HG03097 (cell line): ENCODE measurements around the gene PITX3.
"Not testable (repeated sequence)": the region's sequence is repeated elsewhere in the genome, so short reads cannot be mapped to it uniquely, and the experiment has no call there.

ENCODE experiments used
- ATAC-seq: cut with Tn5 transposase; IDR thresholded peaks from one replicate; pipeline ENCODE4 v1.9.1; 2021; ENCODE audit not compliant: unreplicated experiment, low FRiP score

Gene PITX3

DNA sequence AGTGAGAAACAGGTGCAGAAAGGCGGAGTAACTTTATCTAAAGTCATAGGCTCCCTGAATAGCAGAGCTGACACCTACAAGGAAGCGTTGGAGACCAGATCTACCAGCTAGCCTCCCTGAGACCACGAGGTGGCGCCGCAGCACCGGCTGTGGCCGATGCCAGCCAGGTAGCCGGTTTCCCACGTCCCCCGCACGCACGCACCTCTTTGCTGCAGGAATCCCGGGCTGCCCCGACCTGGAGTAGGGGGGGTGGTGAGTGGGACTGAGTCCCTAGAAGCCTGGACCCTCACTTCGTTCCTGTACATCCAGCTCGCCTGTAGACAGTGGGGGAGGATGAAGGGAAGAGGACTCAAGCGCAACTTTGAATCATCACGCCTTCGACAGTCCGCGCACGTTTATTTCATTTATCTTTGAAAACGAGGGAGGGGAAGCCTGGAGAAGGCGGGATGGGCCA lies 11.5 kb downstream of the PITX3 start:
- ATAC-seq, result no peak

DNA sequence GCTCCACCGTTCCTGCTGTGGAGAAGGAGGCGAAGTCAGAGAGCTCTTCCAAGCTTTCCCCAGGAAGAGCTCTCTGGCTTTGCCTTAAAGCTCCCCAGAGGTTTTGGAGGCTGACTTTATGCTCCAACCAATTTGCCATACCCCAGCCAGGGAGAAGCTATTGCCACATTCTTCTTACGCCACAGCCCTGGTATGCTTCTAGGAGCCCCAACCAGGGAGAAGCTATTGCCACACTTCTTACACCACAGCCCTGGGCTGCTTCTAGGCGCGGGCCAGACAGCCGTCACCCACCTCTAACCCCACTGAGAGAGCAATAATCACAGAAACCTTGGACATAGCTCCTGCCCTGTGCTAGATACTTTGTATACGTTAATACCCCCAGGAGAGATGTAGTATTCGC lies 14.3 kb downstream of the PITX3 start:
- no peak for ATAC-seq

- no peak for ATAC-seq
Observed at GRCh38 chr10:102226542-102226870, 14.8 kb downstream of the PITX3 start.

- no peak for ATAC-seq
Observed at GRCh38 chr10:102225646-102226541, 15.4 kb downstream of the PITX3 start, which contains the start of gene ELOVL3. Gene ELOVL3, plus strand, starts transcription at chr10:102226299. Its CDS starts 250 bp downstream, at chr10:102226549.

DNA sequence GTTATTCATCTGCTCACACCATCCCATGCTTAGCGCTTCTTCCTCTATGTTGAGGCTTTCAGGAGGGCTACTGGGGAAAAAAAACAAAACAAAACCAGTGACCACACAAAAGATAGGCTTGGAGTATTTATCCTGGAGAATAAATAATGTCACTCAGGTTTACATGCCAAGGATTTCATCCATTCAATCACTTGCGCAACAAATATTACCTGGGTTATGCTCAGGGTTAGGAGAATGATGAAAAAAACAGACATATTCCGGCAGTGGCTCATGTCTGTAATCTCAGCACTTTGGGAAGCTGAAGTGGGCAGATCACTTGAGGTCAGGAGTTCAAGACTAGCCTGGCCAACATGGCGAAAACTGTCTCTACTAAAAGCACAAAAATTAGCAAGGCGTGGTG lies 18.5 kb downstream of the PITX3 start:
- ATAC-seq, result no peak

GRCh38 chr10:102220612-102221011 lies 20.7 kb downstream of the PITX3 start:
- no peak for ATAC-seq

DNA sequence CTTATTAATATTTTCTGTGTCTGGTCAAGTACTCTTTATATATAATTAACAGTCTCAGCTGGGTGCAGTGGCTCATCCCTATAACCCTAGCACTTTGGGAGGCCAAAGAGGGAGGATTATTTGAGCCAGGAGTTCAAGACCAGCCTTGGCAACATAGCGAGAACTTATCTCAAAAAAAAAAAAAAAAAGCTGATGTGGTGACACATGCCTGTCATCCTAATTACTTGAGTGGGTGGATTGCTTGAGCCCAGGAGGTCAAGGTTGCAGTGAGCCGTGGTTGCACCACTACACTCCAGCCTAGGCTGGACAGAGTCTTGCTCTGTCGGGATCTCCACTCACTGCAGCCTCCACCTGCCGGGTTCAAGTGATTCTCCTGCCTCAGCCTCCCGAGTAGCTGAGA lies 21.9 kb downstream of the PITX3 start:
- no peak for ATAC-seq

DNA sequence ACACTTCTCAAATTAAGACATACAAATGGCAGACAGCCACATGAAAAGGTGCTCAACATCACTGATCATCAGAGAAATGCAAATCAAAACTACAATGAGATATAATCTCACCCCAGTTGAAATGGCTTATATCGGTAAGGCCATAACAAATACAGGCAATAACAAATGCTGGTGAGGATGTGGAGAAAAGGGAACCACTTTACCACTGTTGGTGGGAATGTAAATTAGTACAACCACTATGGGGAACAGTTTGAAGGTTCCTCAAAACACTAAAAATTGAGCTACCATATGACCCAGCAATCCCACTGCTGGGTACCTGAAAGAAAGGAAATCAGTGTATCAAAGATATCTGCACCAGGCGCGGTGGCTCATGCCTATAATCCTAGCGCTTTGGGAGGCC lies 27.7 kb downstream of the PITX3 start:
- not testable (repeated sequence) for ATAC-seq

DNA sequence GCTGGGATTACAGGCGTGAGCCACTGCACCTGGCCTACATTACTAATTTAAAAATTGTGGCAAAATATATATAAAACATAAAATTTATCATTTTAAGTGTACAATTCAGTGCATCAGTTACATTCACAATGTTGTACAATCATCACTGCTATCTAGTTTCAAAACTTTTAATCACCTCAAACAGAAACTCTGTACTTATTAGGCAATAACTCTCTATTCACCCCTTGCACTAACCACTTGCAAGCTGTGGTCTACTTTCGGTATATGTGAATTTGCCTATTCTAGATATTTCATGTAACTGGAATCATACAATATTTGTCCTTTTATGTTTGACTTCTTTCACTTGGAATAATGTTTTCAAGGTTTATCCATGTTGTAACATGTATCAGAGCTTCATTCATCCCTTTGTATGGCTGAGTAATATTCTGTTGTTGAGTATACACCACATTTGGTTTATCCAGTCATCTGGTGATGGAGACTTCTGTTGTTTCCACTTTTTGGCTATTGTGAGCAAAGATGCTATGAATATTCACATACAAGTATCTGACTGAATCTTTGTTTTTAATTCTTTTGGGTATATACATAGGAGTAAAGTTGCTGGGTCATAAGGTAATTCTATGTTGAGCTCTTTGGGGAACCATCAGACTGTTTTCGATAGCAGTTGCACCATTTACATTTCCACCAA lies 29.6 kb downstream of the PITX3 start:
- ATAC-seq, result no peak

- no peak for ATAC-seq
Observed at GRCh38 chr10:102208311-102209035, 32.8 kb downstream of the PITX3 start.

GRCh38 chr10:102202386-102202785 lies 38.9 kb downstream of the PITX3 start:
- no peak for ATAC-seq

DNA sequence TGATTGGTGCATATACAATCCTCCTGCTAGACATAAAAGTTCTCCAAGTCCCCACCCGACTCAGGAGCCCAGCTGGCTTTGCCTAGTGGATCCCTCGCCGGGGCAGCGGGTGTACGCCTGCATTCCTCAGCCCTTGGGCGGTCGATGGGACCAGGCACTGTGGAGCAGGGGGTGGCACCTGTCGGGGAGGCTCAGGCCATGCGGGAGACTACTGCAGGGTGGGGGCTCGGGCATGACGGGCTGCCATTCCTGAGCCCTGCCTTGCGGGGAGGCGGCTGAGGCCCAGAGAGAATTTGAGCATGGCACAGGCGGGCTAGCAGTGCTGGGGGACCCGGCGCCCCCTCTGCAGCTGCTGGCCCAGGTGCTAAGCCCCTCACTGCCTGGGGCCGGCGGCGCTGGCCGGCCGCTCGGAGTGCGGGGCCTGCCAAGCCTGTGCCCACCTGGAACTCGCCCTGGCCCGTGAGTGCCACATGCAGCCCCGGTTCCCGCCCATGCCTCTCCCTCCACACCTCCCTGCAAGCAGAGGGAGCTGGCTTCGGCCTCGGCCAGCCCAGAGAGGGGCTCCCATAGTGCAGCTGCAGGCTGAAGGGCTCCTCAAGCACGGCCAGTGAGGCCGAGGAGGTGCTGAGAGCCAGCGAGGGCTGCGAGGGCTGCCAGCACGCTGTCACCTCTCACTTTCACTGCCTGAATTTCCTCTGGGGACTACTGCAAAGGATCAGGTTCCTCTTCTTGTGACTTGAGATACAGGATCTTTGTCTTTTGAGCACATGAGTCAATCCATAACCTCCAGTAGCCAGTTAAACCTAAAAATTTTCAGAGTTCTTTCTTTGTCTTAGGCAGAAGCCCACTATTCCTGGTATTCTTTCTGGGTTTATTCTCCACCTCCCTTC lies 40.3 kb downstream of the PITX3 start:
- ATAC-seq, result no peak

GRCh38 chr10:102198027-102198426 lies 43.3 kb downstream of the PITX3 start:
- no peak for ATAC-seq

DNA sequence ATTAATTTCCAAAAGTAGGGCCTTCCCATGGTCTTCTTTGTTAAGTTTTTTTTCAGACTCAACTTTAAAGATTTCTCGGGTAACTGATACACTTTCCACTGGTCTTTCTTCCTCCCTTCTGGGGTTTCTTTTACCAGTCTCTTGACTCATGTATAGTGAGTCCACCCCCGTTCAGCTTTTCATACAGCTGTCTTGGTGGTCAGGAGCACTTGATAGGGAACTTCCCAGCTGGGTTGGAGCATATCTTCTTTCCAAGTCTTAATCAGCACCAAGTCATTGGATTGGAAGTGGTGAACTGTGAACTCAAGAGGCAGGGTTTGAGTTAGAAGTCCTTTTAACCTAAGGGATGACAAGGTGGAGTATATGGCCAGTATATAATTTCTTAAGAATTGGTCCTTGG lies 44.4 kb downstream of the PITX3 start:
- ATAC-seq, result no peak

DNA sequence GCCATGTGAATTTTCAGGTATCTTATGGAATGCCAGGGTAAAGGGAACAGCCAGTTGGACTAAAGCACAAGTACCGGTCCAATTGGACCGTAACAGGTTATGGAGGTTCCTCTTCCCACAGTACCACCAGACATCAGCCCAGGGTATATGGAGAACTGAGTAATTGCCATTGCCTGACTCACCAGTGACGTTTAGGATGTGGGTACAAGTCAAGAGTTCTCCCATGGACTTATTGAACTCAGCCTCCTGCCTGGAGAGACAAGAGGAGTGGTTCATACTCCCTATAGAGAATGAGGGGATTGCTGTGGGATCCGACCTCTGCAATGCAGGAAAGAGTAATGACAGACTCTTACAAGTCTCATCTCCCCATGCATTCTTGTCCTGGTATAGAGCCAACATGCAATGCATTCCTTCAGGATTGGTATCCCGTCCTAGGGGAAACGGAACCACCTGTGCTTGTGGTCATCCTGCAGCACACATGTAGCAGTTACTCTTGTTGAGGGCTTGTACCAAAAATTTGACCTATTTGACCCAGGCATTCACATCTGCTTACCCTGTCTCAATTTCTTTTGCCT lies 45.9 kb downstream of the PITX3 start:
- no peak for ATAC-seq

- ATAC-seq, result no peak
Observed at GRCh38 chr10:102191956-102192355, 49.4 kb downstream of the PITX3 start.

DNA sequence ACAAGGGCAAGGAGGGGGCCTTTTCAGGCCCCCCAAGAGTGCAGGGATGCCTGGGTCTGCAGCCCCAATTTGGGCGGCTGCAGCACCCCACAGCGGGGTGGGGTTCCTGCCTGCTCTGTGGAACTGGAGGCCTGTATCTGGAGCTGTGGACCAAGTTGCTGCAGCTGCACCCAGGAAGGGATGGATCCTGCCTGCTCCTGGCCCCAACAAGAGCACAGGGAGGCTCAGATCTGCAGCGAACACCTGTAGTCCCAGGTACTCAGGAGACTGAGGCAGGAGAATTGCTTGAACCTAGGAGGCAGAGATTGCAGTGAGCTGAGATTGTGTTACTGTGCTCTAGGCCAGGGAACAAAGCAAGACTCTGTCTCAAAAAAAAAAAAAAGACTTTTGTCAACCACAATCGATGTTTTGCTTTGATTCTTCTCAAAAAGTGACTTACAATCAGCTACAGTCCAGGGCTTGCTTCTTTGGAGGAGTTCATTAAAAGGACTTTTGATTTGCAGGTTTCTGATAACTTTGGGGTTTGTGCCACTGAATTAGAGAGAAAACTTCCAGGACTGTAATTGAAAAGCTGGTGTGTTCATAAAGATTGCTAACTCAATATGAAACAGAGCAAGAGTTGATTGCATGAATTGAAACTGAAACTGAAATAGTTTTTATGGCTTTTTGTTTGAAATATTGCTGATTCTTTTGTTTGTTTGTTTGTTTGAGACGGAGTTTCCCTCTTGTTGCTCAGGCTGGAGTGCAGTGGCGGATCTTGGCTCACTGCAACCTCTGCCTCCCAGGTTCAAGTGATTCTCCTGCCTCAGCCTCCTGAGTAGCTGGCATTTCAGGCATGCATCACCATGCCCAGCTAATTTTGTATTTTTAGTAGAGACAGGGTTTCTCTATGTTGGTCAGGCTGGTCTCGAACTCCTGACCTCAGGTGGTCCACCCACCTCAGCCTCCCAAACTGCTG lies 52.1 kb downstream of the PITX3 start:
- ATAC-seq, result not testable (repeated sequence)

- ATAC-seq, result no peak
Observed at GRCh38 chr10:102188298-102188940, 52.9 kb downstream of the PITX3 start.
